ENCODE data around the gene BIRC2. TPM values are rescaled to one million over a fixed set of nuclear protein-coding genes. Genes with fewer than 3 reads are reported as not detected.

Gene BIRC2
- total RNA-seq, 1 donor from 2014 or later = 46.9 TPM

DNA sequence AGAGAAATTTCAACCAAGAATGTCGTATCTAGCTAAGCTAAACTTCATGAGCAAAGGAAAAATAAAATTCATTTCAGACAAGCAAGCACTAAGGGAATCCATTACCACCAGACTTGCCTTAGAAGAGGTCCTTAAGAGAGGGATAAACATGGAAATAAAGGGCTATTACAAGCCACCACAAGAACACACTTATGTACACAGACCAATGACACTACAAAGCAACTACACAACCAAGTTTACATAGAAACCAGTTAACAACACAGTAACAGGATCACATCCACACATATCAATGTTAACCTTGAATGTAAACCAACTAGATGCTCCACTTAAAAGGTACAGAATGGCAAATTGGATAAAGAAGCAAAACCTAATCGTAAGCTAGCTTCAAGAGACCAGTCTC lies 67.5 kb downstream of the BIRC2 start:
- H3K4me1 Mint-ChIP-seq (ENCODE audit: unreplicated experiment) = peaks cover 19% of the 10 kb centered on the region
- no peak overlapping the region for H3K4me3 Mint-ChIP-seq
- peaks cover 24% of the 10 kb centered on the region for H3K9me3 Mint-ChIP-seq
- H3K27me3 Mint-ChIP-seq = no peaks in the 10 kb centered on the region
- peaks cover 40% of the 10 kb centered on the region for H3K36me3 Mint-ChIP-seq
- TF ChIP-seq, protein P1, sequence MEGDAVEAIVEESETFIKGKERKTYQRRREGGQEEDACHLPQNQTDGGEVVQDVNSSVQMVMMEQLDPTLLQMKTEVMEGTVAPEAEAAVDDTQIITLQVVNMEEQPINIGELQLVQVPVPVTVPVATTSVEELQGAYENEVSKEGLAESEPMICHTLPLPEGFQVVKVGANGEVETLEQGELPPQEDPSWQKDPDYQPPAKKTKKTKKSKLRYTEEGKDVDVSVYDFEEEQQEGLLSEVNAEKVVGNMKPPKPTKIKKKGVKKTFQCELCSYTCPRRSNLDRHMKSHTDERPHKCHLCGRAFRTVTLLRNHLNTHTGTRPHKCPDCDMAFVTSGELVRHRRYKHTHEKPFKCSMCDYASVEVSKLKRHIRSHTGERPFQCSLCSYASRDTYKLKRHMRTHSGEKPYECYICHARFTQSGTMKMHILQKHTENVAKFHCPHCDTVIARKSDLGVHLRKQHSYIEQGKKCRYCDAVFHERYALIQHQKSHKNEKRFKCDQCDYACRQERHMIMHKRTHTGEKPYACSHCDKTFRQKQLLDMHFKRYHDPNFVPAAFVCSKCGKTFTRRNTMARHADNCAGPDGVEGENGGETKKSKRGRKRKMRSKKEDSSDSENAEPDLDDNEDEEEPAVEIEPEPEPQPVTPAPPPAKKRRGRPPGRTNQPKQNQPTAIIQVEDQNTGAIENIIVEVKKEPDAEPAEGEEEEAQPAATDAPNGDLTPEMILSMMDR (conservative IDR thresholded peaks at IDR 0.05) = no peak
- H3K27ac Mint-ChIP-seq = no peak overlapping the region
- DNase-seq (ENCODE audit: extremely low spot score, unreplicated experiment) = no peak

DNA sequence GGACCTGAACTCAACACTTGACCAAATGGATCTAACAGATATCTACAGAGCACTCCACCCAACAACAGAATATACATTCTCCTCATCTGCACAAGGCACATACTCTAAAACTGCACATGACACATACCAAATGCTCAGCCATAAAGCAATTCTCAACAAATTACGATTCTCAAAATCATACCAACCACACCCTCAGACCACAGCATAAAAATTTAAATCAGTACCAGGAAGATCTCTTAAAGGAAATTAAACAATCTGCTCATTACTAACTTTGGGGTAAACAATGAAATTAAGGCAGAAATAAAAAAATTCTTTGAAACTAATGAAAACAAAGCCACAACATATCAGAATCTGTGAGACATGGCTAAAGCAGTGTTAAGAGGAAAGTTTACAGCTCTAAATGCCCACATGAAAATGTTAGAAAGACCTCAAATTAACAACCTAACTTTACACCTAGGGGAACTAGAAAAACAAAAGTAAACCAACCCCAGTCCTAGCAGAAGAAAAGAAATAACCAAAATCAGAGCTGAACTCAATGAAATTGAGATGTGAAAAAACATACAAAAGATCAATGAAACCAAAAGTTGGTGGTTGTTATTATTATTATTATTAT lies 68.4 kb downstream of the BIRC2 start:
- H3K36me3 Mint-ChIP-seq = peaks cover 40% of the 10 kb centered on the region
- H3K27me3 Mint-ChIP-seq = no peaks in the 10 kb centered on the region
- peaks cover 18% of the 10 kb centered on the region for H3K4me1 Mint-ChIP-seq (ENCODE audit: unreplicated experiment)
- no peak for DNase-seq (ENCODE audit: extremely low spot score, unreplicated experiment)
- TF ChIP-seq, protein P1 (conservative IDR thresholded peaks at IDR 0.05) = no peak
- H3K27ac Mint-ChIP-seq = no peak overlapping the region
- H3K4me3 Mint-ChIP-seq = no peak overlapping the region
- H3K9me3 Mint-ChIP-seq = peaks cover 24% of the 10 kb centered on the region

DNA sequence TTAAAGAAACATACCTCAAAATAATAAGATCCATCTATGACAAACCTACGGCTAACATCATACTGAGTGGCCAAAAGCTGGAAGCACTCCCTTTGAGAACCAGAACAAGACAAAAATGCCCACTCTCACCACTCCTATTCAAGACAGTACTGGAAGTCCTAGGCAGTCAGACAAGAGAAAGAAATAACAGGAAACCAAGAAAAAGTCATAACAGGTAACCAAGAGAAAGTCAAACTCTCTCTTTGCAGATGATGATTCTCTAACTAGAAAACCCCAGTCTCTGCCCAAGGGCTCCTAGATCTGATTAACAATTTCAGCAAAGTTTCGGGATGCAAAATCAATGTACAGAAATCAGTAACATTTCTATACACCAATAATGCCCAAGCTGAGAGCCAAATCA lies 70.0 kb downstream of the BIRC2 start:
- Mint-ChIP-seq H3K27ac (no peak overlapping the region), H3K36me3 (peaks cover 38% of the 10 kb centered on the region), H3K4me3 (no peak overlapping the region), H3K27me3 (no peaks in the 10 kb centered on the region), H3K9me3 (peaks cover 24% of the 10 kb centered on the region), H3K4me1 (ENCODE audit: unreplicated experiment) (peaks cover 16% of the 10 kb centered on the region)
- DNase-seq (ENCODE audit: extremely low spot score, unreplicated experiment) = no peak
- TF ChIP-seq, protein P1 (conservative IDR thresholded peaks at IDR 0.05) = no peak

DNA sequence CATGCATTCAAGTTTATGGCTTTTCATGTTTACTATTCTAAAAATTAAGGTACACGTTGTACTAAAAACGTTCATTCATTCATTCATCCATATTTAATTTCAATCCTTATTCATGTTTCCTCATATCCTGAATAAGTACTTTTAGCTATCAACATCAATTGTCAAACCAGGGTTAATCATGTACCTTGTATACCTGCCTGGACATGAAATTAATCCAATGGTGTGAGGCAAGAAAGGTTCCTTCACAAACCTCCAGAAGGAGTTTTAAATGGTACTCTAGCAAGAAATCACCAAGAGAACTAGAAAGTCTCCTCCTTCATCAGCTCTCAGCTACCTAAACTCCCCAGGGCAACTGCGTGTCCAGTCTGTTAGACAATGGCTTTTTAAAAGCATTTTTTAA lies 72.2 kb downstream of the BIRC2 start:
- Mint-ChIP-seq H3K36me3 (peaks cover 35% of the 10 kb centered on the region), H3K27me3 (no peaks in the 10 kb centered on the region), H3K4me1 (ENCODE audit: unreplicated experiment) (peaks cover 26% of the 10 kb centered on the region), H3K4me3 (no peak overlapping the region), H3K9me3 (peaks cover 19% of the 10 kb centered on the region), H3K27ac (no peak overlapping the region)
- DNase-seq (ENCODE audit: extremely low spot score, unreplicated experiment) = no peak
- TF ChIP-seq, protein P1 (conservative IDR thresholded peaks at IDR 0.05) = no peak

DNA sequence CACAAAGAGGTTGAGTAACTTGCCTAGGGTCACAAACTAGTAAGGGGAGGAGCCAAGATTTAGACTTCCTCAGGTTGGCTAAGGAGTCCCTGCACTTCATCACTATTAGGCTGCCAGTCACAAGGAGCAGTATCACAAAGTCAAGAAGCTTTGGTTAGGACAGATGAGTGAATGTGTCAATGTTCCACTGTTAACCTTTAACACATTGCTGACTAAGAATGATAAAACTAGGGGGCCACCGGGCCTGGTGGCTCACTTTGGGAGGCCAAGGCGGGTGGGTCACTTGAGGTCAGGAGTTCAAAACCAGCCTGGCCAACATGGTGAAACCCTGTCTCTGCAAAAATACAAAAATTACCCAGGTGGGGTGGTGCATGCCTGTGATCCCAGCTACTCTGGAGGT lies 73.5 kb downstream of the BIRC2 start:
- Mint-ChIP-seq H3K27me3 (no peaks in the 10 kb centered on the region), H3K4me1 (ENCODE audit: unreplicated experiment) (peaks cover 32% of the 10 kb centered on the region), H3K27ac (no peak overlapping the region), H3K9me3 (peaks cover 15% of the 10 kb centered on the region), H3K4me3 (no peak overlapping the region), H3K36me3 (peaks cover 25% of the 10 kb centered on the region)
- no peak for DNase-seq (ENCODE audit: extremely low spot score, unreplicated experiment)
- TF ChIP-seq, protein P1 (conservative IDR thresholded peaks at IDR 0.05) = no peak

All from type B pancreatic cell (in vitro differentiated cells).